Sigmoid colon (tissue), 4 donors: ENCODE results near the gene OGFOD2.

ENCODE experiments used
- EP300 ChIP-seq, 4 donors: sonication (generic); formaldehyde crosslinking; IDR thresholded peaks; one replicate each; pipeline ENCODE4 v1.6.1; 2017; ENCODE audit warnings: antibody characterized with exemption in 4 of 4
- POLR2A ChIP-seq, 2 donors: fragments of 450-650 bp; IDR thresholded peaks; one replicate each; pipeline ENCODE4 v1.6.1; 2016; ENCODE audit warnings: antibody characterized with exemption in 2 of 2, mild to moderate bottlenecking in 2 of 2, moderate library complexity in 2 of 2
- POLR2AphosphoS5 ChIP-seq, 4 donors: sonication (generic); formaldehyde crosslinking; IDR thresholded peaks; one replicate each; pipeline ENCODE4 v1.6.1; 2017; ENCODE audit warnings: antibody characterized with exemption in 4 of 4
- TF ChIP-seq, protein P1 (sequence below), 4 experiments: fragments of 450-650 bp in 3 of 4; fragments of 200-600 bp in 1 of 4; IDR thresholded peaks; one replicate each; pipeline ENCODE4 v1.5.1; 2016 to 2019; ENCODE audit warnings: antibody characterized with exemption in 4 of 4, mild to moderate bottlenecking in 3 of 4, moderate library complexity in 2 of 4

DNA sequence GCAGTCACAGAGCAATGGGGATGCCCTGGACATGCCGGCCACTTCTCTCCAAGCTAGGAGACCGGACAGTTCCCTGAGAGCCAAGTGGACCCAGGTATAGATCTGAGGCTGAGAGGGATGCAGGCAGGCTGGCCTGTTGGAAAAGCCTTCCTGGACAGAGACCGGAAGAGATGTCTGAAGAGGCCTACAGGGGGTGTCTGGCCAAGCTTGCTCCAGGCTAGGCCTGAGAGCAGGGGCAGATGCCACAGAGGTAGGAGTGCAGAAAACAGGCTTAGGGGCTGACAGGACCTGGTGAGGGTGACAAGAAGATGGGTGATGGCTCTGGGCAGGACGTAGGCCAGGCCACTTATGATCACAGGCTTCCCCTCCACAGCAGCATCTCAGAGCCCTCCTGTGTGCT, 35.6 kb downstream of the OGFOD2 start:
- TF ChIP-seq, protein P1, sequence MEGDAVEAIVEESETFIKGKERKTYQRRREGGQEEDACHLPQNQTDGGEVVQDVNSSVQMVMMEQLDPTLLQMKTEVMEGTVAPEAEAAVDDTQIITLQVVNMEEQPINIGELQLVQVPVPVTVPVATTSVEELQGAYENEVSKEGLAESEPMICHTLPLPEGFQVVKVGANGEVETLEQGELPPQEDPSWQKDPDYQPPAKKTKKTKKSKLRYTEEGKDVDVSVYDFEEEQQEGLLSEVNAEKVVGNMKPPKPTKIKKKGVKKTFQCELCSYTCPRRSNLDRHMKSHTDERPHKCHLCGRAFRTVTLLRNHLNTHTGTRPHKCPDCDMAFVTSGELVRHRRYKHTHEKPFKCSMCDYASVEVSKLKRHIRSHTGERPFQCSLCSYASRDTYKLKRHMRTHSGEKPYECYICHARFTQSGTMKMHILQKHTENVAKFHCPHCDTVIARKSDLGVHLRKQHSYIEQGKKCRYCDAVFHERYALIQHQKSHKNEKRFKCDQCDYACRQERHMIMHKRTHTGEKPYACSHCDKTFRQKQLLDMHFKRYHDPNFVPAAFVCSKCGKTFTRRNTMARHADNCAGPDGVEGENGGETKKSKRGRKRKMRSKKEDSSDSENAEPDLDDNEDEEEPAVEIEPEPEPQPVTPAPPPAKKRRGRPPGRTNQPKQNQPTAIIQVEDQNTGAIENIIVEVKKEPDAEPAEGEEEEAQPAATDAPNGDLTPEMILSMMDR (IDR thresholded peaks at IDR 0.05): no peak
- no peak for TF ChIP-seq POLR2A (IDR thresholded peaks at IDR 0.05)
- TF ChIP-seq POLR2AphosphoS5 (IDR thresholded peaks at IDR 0.05): no peak
- TF ChIP-seq EP300 (IDR thresholded peaks at IDR 0.05): no peak
